ENCODE results near the gene CBX6.

The CBX6 gene

DNA sequence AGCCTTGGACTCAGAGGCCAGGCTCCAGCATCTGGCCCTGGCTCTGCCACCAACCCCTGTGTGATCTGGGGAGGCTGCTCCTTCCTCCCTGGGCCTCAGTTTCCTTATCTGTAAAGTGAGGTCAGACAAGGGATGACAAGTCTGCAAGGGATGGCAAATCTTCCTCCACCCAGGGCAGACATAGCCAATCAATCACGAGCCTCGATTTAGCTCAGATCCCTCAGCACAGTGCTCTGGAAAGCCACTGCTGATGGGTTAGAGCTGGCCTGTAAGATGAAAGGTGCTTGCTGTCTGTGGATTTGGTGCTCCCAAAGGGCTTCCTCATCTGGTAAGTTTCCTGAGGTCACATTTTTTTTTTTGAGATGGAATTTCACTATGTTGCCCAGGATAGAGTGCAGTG, 48.4 kb downstream of the CBX6 start:
- Histone ChIP-seq H3K27ac (ENCODE audit: low read length) (no peak overlapping the region), H3K4me2 (ENCODE audit: low read length) (no peak overlapping the region), H4K20me1 (ENCODE audit: insufficient read depth, low read length) (peaks cover 28% of the 10 kb centered on the region), H3K9me3 (ENCODE audit: insufficient read depth, low read length) (no peaks in the 10 kb centered on the region), H3K79me2 (ENCODE audit: low read length) (no peaks in the 10 kb centered on the region), H3K27me3 (ENCODE audit: low read depth, low read length) (peaks cover 21% of the 10 kb centered on the region), H3K9ac (ENCODE audit: low read length) (no peak overlapping the region), H3K36me3 (replicated peaks; ENCODE audit: low read depth, low read length) (no peaks in the 10 kb centered on the region), H3K4me3 (ENCODE audit: low read length) (no peak overlapping the region), H3K4me1 (ENCODE audit: low read length) (no peaks in the 10 kb centered on the region), H2AFZ (ENCODE audit: low read depth, low read length) (no peak overlapping the region)
- TF ChIP-seq EZH2phosphoT487 (IDR thresholded peaks at IDR 0.05; ENCODE audit: low read depth) = no peak
- TF ChIP-seq, protein P1, sequence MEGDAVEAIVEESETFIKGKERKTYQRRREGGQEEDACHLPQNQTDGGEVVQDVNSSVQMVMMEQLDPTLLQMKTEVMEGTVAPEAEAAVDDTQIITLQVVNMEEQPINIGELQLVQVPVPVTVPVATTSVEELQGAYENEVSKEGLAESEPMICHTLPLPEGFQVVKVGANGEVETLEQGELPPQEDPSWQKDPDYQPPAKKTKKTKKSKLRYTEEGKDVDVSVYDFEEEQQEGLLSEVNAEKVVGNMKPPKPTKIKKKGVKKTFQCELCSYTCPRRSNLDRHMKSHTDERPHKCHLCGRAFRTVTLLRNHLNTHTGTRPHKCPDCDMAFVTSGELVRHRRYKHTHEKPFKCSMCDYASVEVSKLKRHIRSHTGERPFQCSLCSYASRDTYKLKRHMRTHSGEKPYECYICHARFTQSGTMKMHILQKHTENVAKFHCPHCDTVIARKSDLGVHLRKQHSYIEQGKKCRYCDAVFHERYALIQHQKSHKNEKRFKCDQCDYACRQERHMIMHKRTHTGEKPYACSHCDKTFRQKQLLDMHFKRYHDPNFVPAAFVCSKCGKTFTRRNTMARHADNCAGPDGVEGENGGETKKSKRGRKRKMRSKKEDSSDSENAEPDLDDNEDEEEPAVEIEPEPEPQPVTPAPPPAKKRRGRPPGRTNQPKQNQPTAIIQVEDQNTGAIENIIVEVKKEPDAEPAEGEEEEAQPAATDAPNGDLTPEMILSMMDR (IDR thresholded peaks at IDR 0.05; ENCODE audit: low read depth, low read length) = no peak

DNA sequence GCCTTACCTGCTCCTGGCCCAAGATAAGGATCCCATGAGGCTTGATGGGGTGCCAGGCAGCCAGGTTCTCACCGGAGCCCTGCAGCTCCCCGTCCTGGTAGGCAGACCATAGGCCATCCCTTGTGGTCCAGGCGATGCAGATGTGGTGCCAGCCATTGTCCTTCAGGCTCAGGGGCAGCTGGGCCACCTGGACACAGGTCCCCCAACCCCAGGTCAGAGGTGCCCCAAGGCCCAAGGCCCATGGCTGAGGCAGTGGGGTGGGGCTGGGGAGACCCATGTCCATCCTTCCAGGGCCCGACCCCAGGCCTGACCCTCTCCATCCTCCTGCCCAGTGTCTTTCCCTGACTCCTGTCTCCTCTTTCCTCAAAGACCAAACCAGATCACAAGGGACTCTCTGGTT, 48.9 kb downstream of the CBX6 start:
- no peak overlapping the region for H3K27ac ChIP-seq (ENCODE audit: low read length)
- no peaks in the 10 kb centered on the region for H3K36me3 ChIP-seq (replicated peaks; ENCODE audit: low read depth, low read length)
- H3K9ac ChIP-seq (ENCODE audit: low read length) = no peak overlapping the region
- no peaks in the 10 kb centered on the region for H3K4me1 ChIP-seq (ENCODE audit: low read length)
- H3K4me3 ChIP-seq (ENCODE audit: low read length) = no peak overlapping the region
- H3K4me2 ChIP-seq (ENCODE audit: low read length) = no peak overlapping the region
- no peaks in the 10 kb centered on the region for H3K79me2 ChIP-seq (ENCODE audit: low read length)
- no peak for TF ChIP-seq EZH2phosphoT487 (IDR thresholded peaks at IDR 0.05; ENCODE audit: low read depth)
- TF ChIP-seq, protein P1 (IDR thresholded peaks at IDR 0.05; ENCODE audit: low read depth, low read length) = no peak
- no peak overlapping the region for H2AFZ ChIP-seq (ENCODE audit: low read depth, low read length)
- no peaks in the 10 kb centered on the region for H3K9me3 ChIP-seq (ENCODE audit: insufficient read depth, low read length)
- peaks cover 26% of the 10 kb centered on the region for H3K27me3 ChIP-seq (ENCODE audit: low read depth, low read length)
- peaks cover 28% of the 10 kb centered on the region for H4K20me1 ChIP-seq (ENCODE audit: insufficient read depth, low read length)

GRCh38 chr22:38820020-38820419, 52.0 kb downstream of the CBX6 start:
- H3K4me2 ChIP-seq (ENCODE audit: low read length) = no peak overlapping the region
- H3K9ac ChIP-seq (ENCODE audit: low read length) = no peak overlapping the region
- H4K20me1 ChIP-seq (ENCODE audit: insufficient read depth, low read length) = peaks cover 25% of the 10 kb centered on the region
- H3K27me3 ChIP-seq (ENCODE audit: low read depth, low read length) = peaks cover 42% of the 10 kb centered on the region
- H3K4me3 ChIP-seq (ENCODE audit: low read length) = no peak overlapping the region
- H3K79me2 ChIP-seq (ENCODE audit: low read length) = no peaks in the 10 kb centered on the region
- H3K27ac ChIP-seq (ENCODE audit: low read length) = no peak overlapping the region
- no peak for TF ChIP-seq EZH2phosphoT487 (IDR thresholded peaks at IDR 0.05; ENCODE audit: low read depth)
- TF ChIP-seq, protein P1 (IDR thresholded peaks at IDR 0.05; ENCODE audit: low read depth, low read length) = no peak
- no peaks in the 10 kb centered on the region for H3K36me3 ChIP-seq (replicated peaks; ENCODE audit: low read depth, low read length)
- H3K4me1 ChIP-seq (ENCODE audit: low read length) = no peaks in the 10 kb centered on the region
- H3K9me3 ChIP-seq (ENCODE audit: insufficient read depth, low read length) = no peaks in the 10 kb centered on the region
- no peak overlapping the region for H2AFZ ChIP-seq (ENCODE audit: low read depth, low read length)

GRCh38 chr22:38819387-38819940, 52.6 kb downstream of the CBX6 start:
- Histone ChIP-seq H3K4me3 (ENCODE audit: low read length) (no peak overlapping the region), H3K4me2 (ENCODE audit: low read length) (no peak overlapping the region), H3K27ac (ENCODE audit: low read length) (no peak overlapping the region), H3K36me3 (replicated peaks; ENCODE audit: low read depth, low read length) (no peaks in the 10 kb centered on the region), H4K20me1 (ENCODE audit: insufficient read depth, low read length) (peaks cover 21% of the 10 kb centered on the region), H2AFZ (ENCODE audit: low read depth, low read length) (no peak overlapping the region), H3K27me3 (ENCODE audit: low read depth, low read length) (peaks cover 47% of the 10 kb centered on the region), H3K79me2 (ENCODE audit: low read length) (no peaks in the 10 kb centered on the region), H3K4me1 (ENCODE audit: low read length) (no peaks in the 10 kb centered on the region), H3K9ac (ENCODE audit: low read length) (no peak overlapping the region), H3K9me3 (ENCODE audit: insufficient read depth, low read length) (no peaks in the 10 kb centered on the region)
- TF ChIP-seq EZH2phosphoT487 (IDR thresholded peaks at IDR 0.05; ENCODE audit: low read depth) = no peak
- TF ChIP-seq, protein P1 (IDR thresholded peaks at IDR 0.05; ENCODE audit: low read depth, low read length) = no peak
